ENCODE data around the gene DPEP1. TPM values are rescaled to one million over a fixed set of nuclear protein-coding genes. Genes with fewer than 3 reads are reported as not detected.
A peak's percentile ranks its signal among the peaks of the same experiment; 100 is the strongest.

Gene DPEP1
- total and polyA plus RNA-seq, 8 donors, result 0.23 to 12.3 (median 1.00) TPM; not detected in 2

DNA sequence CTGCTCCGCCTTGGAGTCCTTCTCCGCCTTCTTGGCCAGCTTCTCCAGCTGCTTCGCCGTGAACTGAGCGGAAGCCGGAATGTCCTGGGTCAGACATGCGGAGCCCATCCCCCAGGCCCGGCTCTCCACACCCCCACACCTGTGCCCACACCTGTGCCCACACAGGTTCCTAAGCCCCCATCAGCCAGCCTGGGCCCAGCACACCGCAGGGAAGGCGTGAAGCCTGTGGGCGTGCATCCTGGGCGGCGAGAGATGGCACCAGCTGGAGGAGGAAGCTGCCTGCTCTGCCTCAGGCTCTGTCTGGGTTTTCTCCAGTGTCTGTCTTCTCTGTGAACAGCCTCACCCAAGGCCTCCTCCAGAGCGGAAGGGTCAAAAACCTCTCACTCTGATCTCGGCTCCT is 38.1 kb downstream of the DPEP1 start:
- DNase-seq, result no peak
- Histone ChIP-seq H3K27me3 (no peaks in the 10 kb centered on the region), H3K27ac (no peak overlapping the region), H3K36me3 (peaks cover 15 to 68% (median 62%) of the 10 kb centered on the region in 4 donors), H3K4me1 (peaks cover 5 to 33% (median 19%) of the 10 kb centered on the region in 4 donors), H3K4me3 (no peak overlapping the region), H3K9me3 (no peaks in the 10 kb centered on the region)
- intact Hi-C loops (cut with DNase I; ENCODE audit: low total_unique reads), result no loop called here
- 84 to 93% (median 88%) methylated on average over 15 of the region's 15 CpGs for WGBS, 5 donors
- TF ChIP-seq EP300 (IDR thresholded peaks at IDR 0.05) (no peak), POLR2AphosphoS5 (IDR thresholded peaks at IDR 0.05) (no peak), POLR2A (IDR thresholded peaks at IDR 0.05) (no peak)
- TF ChIP-seq, protein P1, sequence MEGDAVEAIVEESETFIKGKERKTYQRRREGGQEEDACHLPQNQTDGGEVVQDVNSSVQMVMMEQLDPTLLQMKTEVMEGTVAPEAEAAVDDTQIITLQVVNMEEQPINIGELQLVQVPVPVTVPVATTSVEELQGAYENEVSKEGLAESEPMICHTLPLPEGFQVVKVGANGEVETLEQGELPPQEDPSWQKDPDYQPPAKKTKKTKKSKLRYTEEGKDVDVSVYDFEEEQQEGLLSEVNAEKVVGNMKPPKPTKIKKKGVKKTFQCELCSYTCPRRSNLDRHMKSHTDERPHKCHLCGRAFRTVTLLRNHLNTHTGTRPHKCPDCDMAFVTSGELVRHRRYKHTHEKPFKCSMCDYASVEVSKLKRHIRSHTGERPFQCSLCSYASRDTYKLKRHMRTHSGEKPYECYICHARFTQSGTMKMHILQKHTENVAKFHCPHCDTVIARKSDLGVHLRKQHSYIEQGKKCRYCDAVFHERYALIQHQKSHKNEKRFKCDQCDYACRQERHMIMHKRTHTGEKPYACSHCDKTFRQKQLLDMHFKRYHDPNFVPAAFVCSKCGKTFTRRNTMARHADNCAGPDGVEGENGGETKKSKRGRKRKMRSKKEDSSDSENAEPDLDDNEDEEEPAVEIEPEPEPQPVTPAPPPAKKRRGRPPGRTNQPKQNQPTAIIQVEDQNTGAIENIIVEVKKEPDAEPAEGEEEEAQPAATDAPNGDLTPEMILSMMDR (IDR thresholded peaks at IDR 0.05), result no peak

DNA sequence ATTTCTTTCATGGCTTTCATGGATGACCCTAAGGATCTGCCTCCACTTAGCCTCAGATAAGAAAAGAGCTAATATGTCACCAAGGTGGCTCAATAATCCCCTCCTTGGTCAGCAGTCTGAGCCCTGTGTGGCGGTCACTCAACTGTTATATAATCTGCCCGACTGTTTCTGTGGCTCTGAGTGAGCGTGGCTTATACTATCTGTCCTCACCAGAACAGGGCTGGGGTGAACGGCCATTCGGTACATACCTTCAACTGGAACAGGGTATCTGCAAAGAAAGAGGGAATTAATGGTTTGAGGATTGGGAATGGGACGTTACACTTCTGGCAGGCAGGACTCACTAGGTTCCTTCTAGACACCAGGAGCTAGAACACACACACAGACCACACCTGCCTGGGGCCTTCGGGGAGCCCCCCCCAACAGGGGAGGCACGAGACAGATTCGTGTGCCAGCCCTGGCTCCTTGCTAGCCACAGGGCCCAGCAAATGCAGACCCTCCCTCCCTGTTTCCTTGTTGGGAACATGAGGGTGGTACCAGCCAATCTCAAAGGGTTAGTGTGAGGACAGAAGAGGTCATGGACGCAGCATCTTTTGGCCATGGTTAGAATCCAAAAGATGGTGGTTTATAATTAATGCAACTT is 40.3 kb downstream of the DPEP1 start:
- peaks cover 15 to 46% (median 31%) of the 10 kb centered on the region in 4 donors for H3K4me1 ChIP-seq
- no peaks in the 10 kb centered on the region for H3K9me3 ChIP-seq
- TF ChIP-seq EP300 (IDR thresholded peaks at IDR 0.05), result no peak
- TF ChIP-seq, protein P1 (IDR thresholded peaks at IDR 0.05), result no peak
- no peak for TF ChIP-seq POLR2AphosphoS5 (IDR thresholded peaks at IDR 0.05)
- TF ChIP-seq POLR2A (IDR thresholded peaks at IDR 0.05), result no peak
- H3K36me3 ChIP-seq, result peaks cover 7 to 53% (median 48%) of the 10 kb centered on the region in 4 donors
- no peak overlapping the region for H3K4me3 ChIP-seq
- no peak for DNase-seq
- 82 to 92% (median 86%) methylated on average over 7 to 10 of the region's 10 CpGs for WGBS, 5 donors
- H3K27me3 ChIP-seq, result no peaks in the 10 kb centered on the region
- no peak overlapping the region for H3K27ac ChIP-seq
- intact Hi-C loops (cut with DNase I; ENCODE audit: low total_unique reads), result no loop called here

DNA sequence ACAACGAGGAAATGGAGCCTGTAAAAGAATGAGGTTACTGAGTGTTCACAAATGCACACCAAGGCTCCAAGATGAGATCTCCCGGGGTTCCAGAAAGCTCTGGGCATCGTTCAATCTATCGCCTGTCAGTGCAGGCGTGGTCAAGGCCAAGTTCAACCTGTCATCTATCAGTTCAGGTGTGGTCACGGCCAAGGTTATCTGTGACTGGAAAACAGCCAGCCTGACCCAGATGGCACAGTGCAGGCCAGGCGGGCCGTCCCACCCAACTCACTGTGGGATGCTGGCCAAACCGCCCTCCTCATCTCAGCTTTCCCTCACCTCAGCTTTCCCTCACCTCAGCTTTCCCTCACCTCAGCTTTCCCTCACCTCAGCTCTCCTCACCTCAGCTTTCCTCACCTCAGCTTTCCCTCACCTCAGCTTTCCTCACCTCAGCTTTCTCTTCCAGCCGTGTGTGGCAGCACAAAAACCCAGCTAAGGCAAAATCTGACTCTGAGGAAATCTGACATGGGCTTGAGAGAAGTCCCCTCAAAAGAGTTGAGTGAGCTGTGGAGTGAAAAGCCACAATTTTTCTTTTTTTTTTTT is 41.7 kb downstream of the DPEP1 start:
- WGBS, 5 donors, result 54 to 70% (median 68%) methylated on average over 10 of the region's 10 CpGs
- H3K27ac ChIP-seq, result no peak overlapping the region
- no peak for TF ChIP-seq POLR2AphosphoS5 (IDR thresholded peaks at IDR 0.05)
- TF ChIP-seq POLR2A (IDR thresholded peaks at IDR 0.05), result no peak
- no peak for TF ChIP-seq EP300 (IDR thresholded peaks at IDR 0.05)
- TF ChIP-seq, protein P1 (IDR thresholded peaks at IDR 0.05), result no peak
- H3K4me3 ChIP-seq, result no peak overlapping the region
- DNase-seq, result no peak
- H3K4me1 ChIP-seq, result peaks cover 19 to 52% (median 37%) of the 10 kb centered on the region in 4 donors
- no peaks in the 10 kb centered on the region for H3K27me3 ChIP-seq
- H3K36me3 ChIP-seq, result peaks cover 2 to 42% (median 36%) of the 10 kb centered on the region in 4 donors
- intact Hi-C loops (cut with DNase I; ENCODE audit: low total_unique reads), result no loop called here
- H3K9me3 ChIP-seq, result no peaks in the 10 kb centered on the region

DNA sequence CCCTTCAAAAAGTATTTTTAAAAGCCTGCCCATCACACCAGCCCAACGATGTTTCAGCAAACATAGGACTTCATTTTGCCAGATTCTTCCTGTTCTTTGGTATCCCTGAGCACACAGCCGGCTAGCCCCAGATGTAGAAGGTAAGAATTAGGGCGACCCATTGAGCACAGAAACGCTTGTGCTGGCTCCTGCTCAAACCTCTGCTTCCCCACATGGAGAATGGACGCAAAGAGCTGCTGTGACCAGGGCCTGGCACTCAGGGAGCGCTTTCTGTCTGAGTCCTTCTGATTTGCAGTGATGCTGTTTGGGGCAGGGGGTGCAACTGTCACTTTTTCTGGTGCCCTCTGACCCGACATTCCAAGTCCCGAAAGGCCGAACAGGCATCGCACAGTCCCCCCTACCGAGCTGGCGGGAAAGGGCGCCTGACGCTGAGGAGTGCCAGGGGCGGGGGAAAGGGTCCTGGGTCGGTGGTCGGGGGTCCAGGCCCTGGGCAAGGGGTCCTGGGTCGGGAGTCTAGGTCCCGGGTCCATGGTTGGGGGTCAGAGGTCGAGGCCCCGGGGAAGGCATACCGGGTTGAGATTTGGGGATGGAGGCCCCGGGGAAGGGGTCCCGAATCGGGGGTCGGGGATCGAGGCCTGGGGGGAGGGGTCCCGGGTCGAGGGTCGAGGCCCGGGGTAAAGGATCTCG is 43.1 kb downstream of the DPEP1 start:
- Histone ChIP-seq H3K9me3 (no peaks in the 10 kb centered on the region), H3K27me3 (no peaks in the 10 kb centered on the region), H3K4me1 (peaks cover 19 to 48% (median 33%) of the 10 kb centered on the region in 4 donors), H3K4me3 (peak overlapping the region; percentile 67 to 100 (median 96)), H3K27ac (peak overlapping the region; percentile 81 to 90 (median 88)), H3K36me3 (peaks cover 0 to 40% (median 36%) of the 10 kb centered on the region in 4 donors)
- intact Hi-C loops (cut with DNase I; ENCODE audit: low total_unique reads), result no loop called here
- no peak for TF ChIP-seq POLR2AphosphoS5 (IDR thresholded peaks at IDR 0.05)
- no peak for TF ChIP-seq EP300 (IDR thresholded peaks at IDR 0.05)
- no peak for TF ChIP-seq POLR2A (IDR thresholded peaks at IDR 0.05)
- TF ChIP-seq, protein P1 (IDR thresholded peaks at IDR 0.05), result no peak
- no peak for DNase-seq
- WGBS, 5 donors, result 26 to 42% (median 31%) methylated on average over 23 to 32 of the region's 32 CpGs
